ENCODE measurements around the gene LRRC37A3.
"Not testable (repeated sequence)": the region's sequence is repeated elsewhere in the genome, so short reads cannot be mapped to it uniquely, and the experiment has no call there.

The LRRC37A3 gene

GRCh38 chr17:64919289-64920025 is at the start of gene LRRC37A3:
Gene LRRC37A3 (minus strand): TSS chr17:64919478. CDS start chr17:64897257, 22,221 bp downstream.
- H3K4me1 ChIP-seq (ENCODE audit: control insufficient read depth, insufficient read depth, low read length); H3K36me3 ChIP-seq (ENCODE audit: control insufficient read depth, insufficient read depth, low read length); H3K27me3 ChIP-seq (ENCODE audit: control insufficient read depth, insufficient read depth, low read length): not testable (repeated sequence)
- H3K27ac ChIP-seq (ENCODE audit: low read depth, low read length), result peak within 1 kb of the TSS; percentile 88
- H3K9ac ChIP-seq (ENCODE audit: low read length), result peak within 1 kb of the TSS; percentile 74
- peak within 1 kb of the TSS; percentile 79 for H3K4me3 ChIP-seq (ENCODE audit: low read length)

- peak overlapping the region; percentile 65 for H3K27ac ChIP-seq (ENCODE audit: low read depth, low read length)
- not testable (repeated sequence) for H3K4me1 ChIP-seq (ENCODE audit: control insufficient read depth, insufficient read depth, low read length); H3K36me3 ChIP-seq (ENCODE audit: control insufficient read depth, insufficient read depth, low read length); H3K9ac ChIP-seq (ENCODE audit: low read length); H3K27me3 ChIP-seq (ENCODE audit: control insufficient read depth, insufficient read depth, low read length)
- H3K4me3 ChIP-seq (ENCODE audit: low read length), result peak overlapping the region; percentile 32
These were observed 46.6 kb upstream of the LRRC37A3 start for GRCh38 chr17:64965873-64966287.

DNA sequence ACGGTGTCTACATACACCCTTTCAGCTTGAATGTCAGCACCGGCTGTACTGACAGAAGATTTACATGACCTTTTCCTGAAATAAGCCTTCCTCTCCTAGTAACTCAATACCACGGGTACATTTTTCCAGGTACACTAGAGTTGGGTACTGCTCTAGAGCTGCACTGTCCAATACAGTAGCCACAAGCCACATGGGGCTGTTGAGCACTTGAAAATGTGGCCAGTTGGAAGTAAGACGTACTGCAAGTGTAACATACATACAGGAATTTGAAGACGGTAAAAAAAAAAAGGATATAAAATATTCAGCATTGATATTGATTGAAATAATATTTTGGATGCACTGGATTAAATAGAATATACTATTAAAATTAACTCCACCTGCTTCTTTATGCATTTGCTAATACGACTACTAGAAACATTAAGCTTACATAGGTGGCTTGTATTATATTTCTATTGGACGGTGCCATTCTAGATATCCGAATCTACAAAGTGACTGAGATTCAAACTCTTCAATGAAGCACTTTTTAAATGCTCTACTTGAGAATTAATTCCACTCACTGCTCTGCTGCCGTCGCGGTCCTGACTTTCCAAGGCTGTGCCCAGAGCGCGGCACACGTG is 46.1 kb upstream of the LRRC37A3 start:
- not testable (repeated sequence) for H3K9ac ChIP-seq (ENCODE audit: low read length); H3K36me3 ChIP-seq (ENCODE audit: control insufficient read depth, insufficient read depth, low read length); H3K4me1 ChIP-seq (ENCODE audit: control insufficient read depth, insufficient read depth, low read length); H3K27me3 ChIP-seq (ENCODE audit: control insufficient read depth, insufficient read depth, low read length)
- Histone ChIP-seq H3K27ac (ENCODE audit: low read depth, low read length) (peak overlapping the region; percentile 65), H3K4me3 (ENCODE audit: low read length) (peak overlapping the region; percentile 27)

- H3K4me3 ChIP-seq (ENCODE audit: low read length), result no peak overlapping the region
These were observed 45.5 kb upstream of the LRRC37A3 start for GRCh38 chr17:64964796-64965195.

DNA sequence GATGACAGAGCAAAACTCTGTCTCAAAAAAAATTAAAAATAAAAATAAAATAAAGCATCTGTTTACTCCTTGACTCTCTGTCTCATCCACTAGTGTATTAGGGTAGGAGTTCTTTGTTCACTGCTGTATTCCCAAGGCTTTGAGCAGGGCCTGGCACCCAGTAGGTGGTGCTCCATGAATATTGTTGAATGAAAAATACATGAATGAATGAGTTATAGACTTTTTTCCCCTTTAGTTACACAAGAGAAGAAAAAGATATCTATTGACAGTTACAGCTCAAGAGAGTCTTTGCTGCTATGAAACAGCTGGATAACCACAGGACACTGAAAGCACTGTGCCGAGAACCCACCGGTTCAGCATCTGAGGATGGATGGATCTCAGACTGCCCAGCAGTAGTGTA is 44.5 kb upstream of the LRRC37A3 start:
- H3K27ac ChIP-seq (ENCODE audit: low read depth, low read length); H3K4me3 ChIP-seq (ENCODE audit: low read length); H3K27me3 ChIP-seq (ENCODE audit: control insufficient read depth, insufficient read depth, low read length); H3K36me3 ChIP-seq (ENCODE audit: control insufficient read depth, insufficient read depth, low read length); H3K4me1 ChIP-seq (ENCODE audit: control insufficient read depth, insufficient read depth, low read length); H3K9ac ChIP-seq (ENCODE audit: low read length): not testable (repeated sequence)

More at GRCh38 chr17:64964796-64965195, 45.5 kb upstream of the LRRC37A3 start:
- Histone ChIP-seq H3K36me3 (ENCODE audit: control insufficient read depth, insufficient read depth, low read length) (no peaks in the 10 kb centered on the region), H3K9ac (ENCODE audit: low read length) (no peak overlapping the region), H3K27me3 (ENCODE audit: control insufficient read depth, insufficient read depth, low read length) (no peaks in the 10 kb centered on the region), H3K27ac (ENCODE audit: low read depth, low read length) (peak overlapping the region; percentile 41), H3K4me1 (ENCODE audit: control insufficient read depth, insufficient read depth, low read length) (peaks cover 9% of the 10 kb centered on the region)

- H3K9ac ChIP-seq (ENCODE audit: low read length); H3K36me3 ChIP-seq (ENCODE audit: control insufficient read depth, insufficient read depth, low read length); H3K4me1 ChIP-seq (ENCODE audit: control insufficient read depth, insufficient read depth, low read length); H3K27me3 ChIP-seq (ENCODE audit: control insufficient read depth, insufficient read depth, low read length): not testable (repeated sequence)
- Histone ChIP-seq H3K4me3 (ENCODE audit: low read length) (peak overlapping the region; percentile 19), H3K27ac (ENCODE audit: low read depth, low read length) (peak overlapping the region; percentile 59)
These were observed 42.5 kb upstream of the LRRC37A3 start for GRCh38 chr17:64961563-64962378.

DNA sequence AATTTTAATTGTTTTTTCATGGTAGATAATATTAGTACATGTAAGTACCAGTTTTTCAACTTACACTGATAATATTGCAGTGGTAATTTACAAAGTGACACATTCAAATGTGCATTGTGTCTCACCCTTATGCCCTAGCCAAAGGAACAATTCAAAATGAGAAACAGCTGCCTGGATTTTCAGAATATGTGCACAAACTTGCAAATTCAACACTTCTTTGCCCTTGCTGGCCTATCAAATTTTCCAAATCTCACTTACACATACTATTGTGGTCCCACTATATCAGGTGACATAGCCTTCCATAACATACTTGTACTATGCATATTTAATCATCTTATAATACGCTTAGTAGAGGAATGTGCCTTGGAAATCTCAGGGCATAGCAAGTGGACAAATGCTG is 32.6 kb upstream of the LRRC37A3 start:
- Histone ChIP-seq H3K36me3 (ENCODE audit: control insufficient read depth, insufficient read depth, low read length) (no peaks in the 10 kb centered on the region), H3K4me3 (ENCODE audit: low read length) (no peak overlapping the region), H3K4me1 (ENCODE audit: control insufficient read depth, insufficient read depth, low read length) (no peaks in the 10 kb centered on the region), H3K27ac (ENCODE audit: low read depth, low read length) (no peak overlapping the region), H3K9ac (ENCODE audit: low read length) (no peak overlapping the region), H3K27me3 (ENCODE audit: control insufficient read depth, insufficient read depth, low read length) (no peaks in the 10 kb centered on the region)

GRCh38 chr17:64950871-64951270 is 31.6 kb upstream of the LRRC37A3 start:
- Histone ChIP-seq H3K4me1 (ENCODE audit: control insufficient read depth, insufficient read depth, low read length) (no peaks in the 10 kb centered on the region), H3K9ac (ENCODE audit: low read length) (no peak overlapping the region), H3K27ac (ENCODE audit: low read depth, low read length) (no peak overlapping the region), H3K36me3 (ENCODE audit: control insufficient read depth, insufficient read depth, low read length) (no peaks in the 10 kb centered on the region), H3K4me3 (ENCODE audit: low read length) (no peak overlapping the region), H3K27me3 (ENCODE audit: control insufficient read depth, insufficient read depth, low read length) (no peaks in the 10 kb centered on the region)

GRCh38 chr17:64947152-64947551 is 27.9 kb upstream of the LRRC37A3 start:
- no peak overlapping the region for H3K9ac ChIP-seq (ENCODE audit: low read length)

GRCh38 chr17:64941761-64942160 is 22.5 kb upstream of the LRRC37A3 start:
- Histone ChIP-seq H3K27me3 (ENCODE audit: control insufficient read depth, insufficient read depth, low read length) (no peaks in the 10 kb centered on the region), H3K9ac (ENCODE audit: low read length) (no peak overlapping the region), H3K4me3 (ENCODE audit: low read length) (no peak overlapping the region), H3K36me3 (ENCODE audit: control insufficient read depth, insufficient read depth, low read length) (no peaks in the 10 kb centered on the region), H3K27ac (ENCODE audit: low read depth, low read length) (no peak overlapping the region), H3K4me1 (ENCODE audit: control insufficient read depth, insufficient read depth, low read length) (no peaks in the 10 kb centered on the region)

More at GRCh38 chr17:64947152-64947551, 27.9 kb upstream of the LRRC37A3 start:
- Histone ChIP-seq H3K4me3 (ENCODE audit: low read length) (no peak overlapping the region), H3K27ac (ENCODE audit: low read depth, low read length) (no peak overlapping the region), H3K27me3 (ENCODE audit: control insufficient read depth, insufficient read depth, low read length) (no peaks in the 10 kb centered on the region), H3K4me1 (ENCODE audit: control insufficient read depth, insufficient read depth, low read length) (no peaks in the 10 kb centered on the region), H3K36me3 (ENCODE audit: control insufficient read depth, insufficient read depth, low read length) (no peaks in the 10 kb centered on the region)

- no peaks in the 10 kb centered on the region for H3K4me1 ChIP-seq (ENCODE audit: control insufficient read depth, insufficient read depth, low read length)
- no peaks in the 10 kb centered on the region for H3K27me3 ChIP-seq (ENCODE audit: control insufficient read depth, insufficient read depth, low read length)
- H3K9ac ChIP-seq (ENCODE audit: low read length), result no peak overlapping the region
- H3K27ac ChIP-seq (ENCODE audit: low read depth, low read length), result no peak overlapping the region
- H3K4me3 ChIP-seq (ENCODE audit: low read length), result no peak overlapping the region
- peaks cover 2% of the 10 kb centered on the region for H3K36me3 ChIP-seq (ENCODE audit: control insufficient read depth, insufficient read depth, low read length)
These were observed 21.8 kb upstream of the LRRC37A3 start for GRCh38 chr17:64941045-64941444.

GRCh38 chr17:64940055-64940454 is 20.8 kb upstream of the LRRC37A3 start:
- Histone ChIP-seq H3K4me1 (ENCODE audit: control insufficient read depth, insufficient read depth, low read length) (no peaks in the 10 kb centered on the region), H3K4me3 (ENCODE audit: low read length) (no peak overlapping the region), H3K36me3 (ENCODE audit: control insufficient read depth, insufficient read depth, low read length) (peaks cover 3% of the 10 kb centered on the region), H3K27me3 (ENCODE audit: control insufficient read depth, insufficient read depth, low read length) (no peaks in the 10 kb centered on the region), H3K9ac (ENCODE audit: low read length) (no peak overlapping the region), H3K27ac (ENCODE audit: low read depth, low read length) (no peak overlapping the region)
